GM12878 (cell line): ENCODE measurements around the gene FDX1. TPM values are rescaled to one million over a fixed set of nuclear protein-coding genes. Genes with fewer than 3 reads are reported as not detected.
A peak's percentile ranks its signal among the peaks of the same experiment; 100 is the strongest.

Experiments used
- CEBPZ ChIP-seq: fragments of 150-350 bp; IDR thresholded peaks from 2 replicates; pipeline ENCODE4 v1.6.1; 2016; ENCODE audit warnings: low read depth, low read length
- CREM ChIP-seq: IDR thresholded peaks from 2 replicates; pipeline ENCODE4 v1.6.1; 2014; ENCODE audit warnings: antibody characterized with exemption, low read depth
- EED ChIP-seq: sonication (generic); IDR thresholded peaks from 2 replicates; pipeline ENCODE4 v1.6.1; 2016; ENCODE audit warnings: antibody characterized with exemption, low read depth
- HDGF ChIP-seq: fragments of 450-650 bp; IDR thresholded peaks from 2 replicates; pipeline ENCODE4 v1.6.1; 2016; ENCODE audit warnings: antibody characterized with exemption
- IKZF1 ChIP-seq: fragments of 450-650 bp; conservative IDR thresholded peaks from 2 replicates; pipeline ENCODE4 v1.6.1; 2017; ENCODE audit warnings: antibody characterized with exemption, mild to moderate bottlenecking
- LARP7 ChIP-seq: fragments of 450-650 bp; IDR thresholded peaks from 2 replicates; pipeline ENCODE4 v1.6.1; 2017; ENCODE audit warnings: mild to moderate bottlenecking
- MTA3 ChIP-seq: IDR thresholded peaks from 2 replicates; pipeline ENCODE4 v1.6.1; 2012; ENCODE audit warnings: low read length, inconsistent platforms, borderline replicate concordance
- NFIC ChIP-seq: IDR thresholded peaks from 2 replicates; pipeline ENCODE4 v1.6.1; 2012; ENCODE audit warnings: low read depth, mild to moderate bottlenecking, inconsistent platforms, low read length, moderate library complexity
- NR2F1 ChIP-seq: fragments of 450-650 bp; conservative IDR thresholded peaks from 2 replicates; pipeline ENCODE4 v1.6.1; 2017; ENCODE audit warnings: mild to moderate bottlenecking
- NRF1 ChIP-seq: conservative IDR thresholded peaks from 2 replicates; pipeline ENCODE4 v1.6.1; 2011; ENCODE audit warnings: mild to moderate bottlenecking, low read depth, low read length, improper control_type of control experiment
- PML ChIP-seq: IDR thresholded peaks from 2 replicates; pipeline ENCODE4 v1.6.1; 2012; ENCODE audit warnings: low read length, inconsistent platforms
- POLR2A ChIP-seq: IDR thresholded peaks from 2 replicates; pipeline ENCODE4 v1.6.1; 2011; ENCODE audit warnings: low read depth, mild to moderate bottlenecking, low read length
- REST ChIP-seq: IDR thresholded peaks from 2 replicates; pipeline ENCODE4 v1.6.1; 2012; ENCODE audit warnings: mild to moderate bottlenecking, low read depth, low read length
- SIN3A ChIP-seq: IDR thresholded peaks from 2 replicates; pipeline ENCODE4 v1.6.1; 2012; ENCODE audit warnings: low read depth, low read length, improper control_type of control experiment
- SREBF2 ChIP-seq: IDR thresholded peaks from 2 replicates; pipeline ENCODE4 v1.6.1; 2012; ENCODE audit warnings: mild to moderate bottlenecking, low read length
- USF2 ChIP-seq: IDR thresholded peaks from 2 replicates; pipeline ENCODE4 v1.6.1; 2011; ENCODE audit warnings: low read depth, low read length, improper control_type of control experiment, borderline replicate concordance
- polyA plus RNA-seq, 11 experiments: library from polyadenylated mRNA; depleted of rRNA in 4 of 11; unstranded in 6 of 11; stranded (reverse) in 5 of 11; fragments of >200 nt; fragmentation: Nextera tagmentation in 4 of 11; fragmentation: Illumina TruSeq in 1 of 11; extraction: Ambion mirVana in 4 of 11; extraction: Trizol in 1 of 11; gene quantifications; 1 replicate in 1 of 11; 2 replicates in 10 of 11; pipeline versions ENCODE4 v1.2.1 to v1.2.3, GENCODE V29; 2011 to 2016; ENCODE audit warnings: inconsistent platforms in 2 of 11, missing spikeins in 2 of 11, low read depth in 1 of 11
- total RNA-seq, 4 experiments: library from RNA; depleted of rRNA in 3 of 4; stranded (reverse); fragments of >200 nt in 3 of 4; fragmentation: Illumina TruSeq in 1 of 4; extraction: Trizol in 1 of 4; gene quantifications; 2 replicates each; pipeline versions ENCODE4 v1.2.1 to v1.2.3, GENCODE V29; 2013 to 2021
- TF ChIP-seq, protein P1 (sequence below): IDR thresholded peaks from 2 replicates; pipeline ENCODE4 v1.6.1; 2011; ENCODE audit warnings: low read depth, mild to moderate bottlenecking, low read length, moderate library complexity, borderline replicate concordance; ENCODE audit errors: extremely low read depth
- TF ChIP-seq, protein P2 (sequence below): fragments of 450-650 bp; conservative IDR thresholded peaks from 2 replicates; pipeline ENCODE4 v1.6.1; 2017; ENCODE audit warnings: mild to moderate bottlenecking, moderate library complexity

The FDX1 gene
- total and polyA plus RNA-seq, 10 of the 15 experiments (the other 5 are each of a cell fraction or from before 2014, with no cell fraction given) = 3.9 to 20.3 (median 8.1) TPM

GRCh38 chr11:110430267-110431050 is 711 bp downstream of the FDX1 start (continued):
- no peak for TF ChIP-seq USF2
- TF ChIP-seq PML = no peak
- TF ChIP-seq HDGF = peak; percentile 72; the same call in 1 of the 2 replicates
- no peak for TF ChIP-seq MTA3
- no peak for TF ChIP-seq CEBPZ
- TF ChIP-seq, protein P1, sequence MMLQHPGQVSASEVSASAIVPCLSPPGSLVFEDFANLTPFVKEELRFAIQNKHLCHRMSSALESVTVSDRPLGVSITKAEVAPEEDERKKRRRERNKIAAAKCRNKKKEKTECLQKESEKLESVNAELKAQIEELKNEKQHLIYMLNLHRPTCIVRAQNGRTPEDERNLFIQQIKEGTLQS = no peak
- no peak for TF ChIP-seq SREBF2
- peak; percentile 81 for TF ChIP-seq LARP7
- TF ChIP-seq NRF1 = no peak
- peak; percentile 65 for TF ChIP-seq EED
- TF ChIP-seq POLR2A = no peak
- TF ChIP-seq, protein P2, sequence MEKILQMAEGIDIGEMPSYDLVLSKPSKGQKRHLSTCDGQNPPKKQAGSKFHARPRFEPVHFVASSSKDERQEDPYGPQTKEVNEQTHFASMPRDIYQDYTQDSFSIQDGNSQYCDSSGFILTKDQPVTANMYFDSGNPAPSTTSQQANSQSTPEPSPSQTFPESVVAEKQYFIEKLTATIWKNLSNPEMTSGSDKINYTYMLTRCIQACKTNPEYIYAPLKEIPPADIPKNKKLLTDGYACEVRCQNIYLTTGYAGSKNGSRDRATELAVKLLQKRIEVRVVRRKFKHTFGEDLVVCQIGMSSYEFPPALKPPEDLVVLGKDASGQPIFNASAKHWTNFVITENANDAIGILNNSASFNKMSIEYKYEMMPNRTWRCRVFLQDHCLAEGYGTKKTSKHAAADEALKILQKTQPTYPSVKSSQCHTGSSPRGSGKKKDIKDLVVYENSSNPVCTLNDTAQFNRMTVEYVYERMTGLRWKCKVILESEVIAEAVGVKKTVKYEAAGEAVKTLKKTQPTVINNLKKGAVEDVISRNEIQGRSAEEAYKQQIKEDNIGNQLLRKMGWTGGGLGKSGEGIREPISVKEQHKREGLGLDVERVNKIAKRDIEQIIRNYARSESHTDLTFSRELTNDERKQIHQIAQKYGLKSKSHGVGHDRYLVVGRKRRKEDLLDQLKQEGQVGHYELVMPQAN = peak; percentile 11; the same call in 1 of the 2 replicates
- TF ChIP-seq SIN3A = no peak; the same call in 1 of the 2 replicates
- TF ChIP-seq CREM = no peak
- no peak for TF ChIP-seq REST
- TF ChIP-seq NR2F1 = peak; percentile 58; the same call in 1 of the 2 replicates
- TF ChIP-seq IKZF1 = peak; percentile 83
- no peak for TF ChIP-seq NFIC
